H1 (cell line): ENCODE measurements around the gene KCNQ2. TPM values are rescaled to one million over a fixed set of nuclear protein-coding genes. Genes with fewer than 3 reads are reported as not detected.

Source experiments
- CTCF ChIA-PET: fragments of 300-600 bp; sonication (Branson Sonifier 250); formaldehyde crosslinking; loops from one replicate; lab custom pipeline; 2021; ENCODE audit not compliant: partially characterized antibody; lab: Charles Lee
- POLR2A ChIA-PET: fragments of 300-600 bp; sonication (Branson Sonifier 250); formaldehyde crosslinking; loops from one replicate; lab custom pipeline; 2021; ENCODE audit warnings: inconsistent platforms; ENCODE audit not compliant: partially characterized antibody; lab: Charles Lee
- DNase-seq, 2 experiments: peaks; one replicate each; pipeline versions ENCODE4 v3.0.0 to v3.0.0-alpha.2; 2010 to 2022; ENCODE audit warnings: low spot score in 2 of 2, low read depth in 1 of 2, mixed read lengths in 1 of 2
- FAIRE-seq: peaks from 2 replicates; lab custom pipeline; 2011; peaks lifted over from hg19 to GRCh38; lab: Jason Lieb, UNC
- H2AFZ ChIP-seq: 2 replicates; pipeline ENCODE4 v1.8.1; 2012; ENCODE audit warnings: low read length, inconsistent platforms
- H2AK5ac ChIP-seq: 2 replicates; pipeline ENCODE4 v1.6.1; 2013; ENCODE audit warnings: low read depth, low read length
- H2BK120ac ChIP-seq: replicated peaks from 2 replicates; pipeline ENCODE3; 2013; ENCODE audit warnings: low read depth, low read length, inconsistent platforms
- H2BK12ac ChIP-seq: 2 replicates; pipeline ENCODE4 v1.6.1; 2013; ENCODE audit warnings: low read depth, low read length
- H2BK15ac ChIP-seq: 2 replicates; pipeline ENCODE4 v1.6.1; 2013; ENCODE audit warnings: low read length
- H2BK20ac ChIP-seq: 2 replicates; pipeline ENCODE4 v1.6.1; 2013; ENCODE audit warnings: low read length
- H2BK5ac ChIP-seq: 2 replicates; pipeline ENCODE4 v1.6.1; 2013; ENCODE audit warnings: low read depth, low read length
- H3K14ac ChIP-seq: 2 replicates; pipeline ENCODE4 v1.6.1; 2013; ENCODE audit warnings: inconsistent platforms; ENCODE audit not compliant: insufficient read length
- H3K18ac ChIP-seq: 2 replicates; pipeline ENCODE4 v1.6.1; 2013; ENCODE audit warnings: low read length; ENCODE audit errors: extremely low read depth
- H3K23ac ChIP-seq: 2 replicates; pipeline ENCODE4 v1.6.1; 2013; ENCODE audit warnings: inconsistent platforms; ENCODE audit not compliant: insufficient read length
- H3K23me2 ChIP-seq: 2 replicates; pipeline ENCODE4 v1.6.1; 2013; ENCODE audit warnings: low read depth, low read length
- H3K27ac ChIP-seq: 2 replicates; pipeline ENCODE4 v1.6.1; 2011; ENCODE audit warnings: low read depth, low read length, inconsistent platforms
- H3K27me3 ChIP-seq, 4 experiments: replicated peaks in 1 of 4; 1 replicate in 1 of 4; 2 replicates in 3 of 4; pipeline versions ENCODE4 v1.6.1 to v1.8.1; 2011 to 2013; ENCODE audit warnings: low read length in 3 of 4, mild to moderate bottlenecking in 3 of 4, inconsistent platforms in 2 of 4, mixed read lengths in 2 of 4, moderate library complexity in 1 of 4; ENCODE audit not compliant: control insufficient read depth in 3 of 4, insufficient read depth in 3 of 4; ENCODE audit errors: extremely low read depth in 1 of 4
- H3K36me3 ChIP-seq, 4 experiments: 2 replicates each; pipeline versions ENCODE4 v1.6.1 to v1.8.1; 2011 to 2013; ENCODE audit warnings: mild to moderate bottlenecking in 4 of 4, low read length in 3 of 4, moderate library complexity in 2 of 4, control low read depth in 1 of 4, inconsistent platforms in 1 of 4; ENCODE audit not compliant: insufficient read depth in 4 of 4, control insufficient read depth in 2 of 4
- H3K4ac ChIP-seq: replicated peaks from 2 replicates; pipeline ENCODE3; 2013; ENCODE audit warnings: low read length, low read depth, mixed read lengths, inconsistent platforms; ENCODE audit not compliant: insufficient read length
- H3K4me1 ChIP-seq, 4 experiments: replicated peaks in 1 of 4; 1 replicate in 1 of 4; 2 replicates in 3 of 4; pipeline versions ENCODE4 v1.6.1 to v1.8.1; 2011 to 2013; ENCODE audit warnings: low read length in 3 of 4, inconsistent platforms in 2 of 4, mixed read lengths in 1 of 4; ENCODE audit not compliant: insufficient read depth in 4 of 4, control insufficient read depth in 3 of 4
- H3K4me2 ChIP-seq, 2 experiments: 2 replicates each; pipeline versions ENCODE4 v1.6.1 to v1.8.1; 2011 to 2013; ENCODE audit warnings: low read depth in 2 of 2, low read length in 2 of 2, control low read depth in 1 of 2, inconsistent platforms in 1 of 2, mild to moderate bottlenecking in 1 of 2; ENCODE audit not compliant: insufficient read depth in 1 of 2
- H3K4me3 ChIP-seq, 4 experiments: fragments of 200-600, 300-600 bp in 1 of 4; sonication (generic), shearing (Covaris generic), sonication (Bioruptor Twin) in 1 of 4; 2 replicates each; pipeline versions ENCODE4 v1.5.1 to v1.8.1; 2011 to 2016; ENCODE audit warnings: low read length in 4 of 4, low read depth in 3 of 4, control low read depth in 2 of 4, inconsistent platforms in 2 of 4, mild to moderate bottlenecking in 2 of 4, mixed read lengths in 1 of 4, moderate library complexity in 1 of 4; ENCODE audit not compliant: insufficient read depth in 2 of 4; ENCODE audit errors: extremely low read depth in 1 of 4
- H3K56ac ChIP-seq: replicated peaks from 2 replicates; pipeline ENCODE3; 2013; ENCODE audit warnings: low read depth, mild to moderate bottlenecking, mixed read lengths, low read length, inconsistent platforms; ENCODE audit not compliant: insufficient read length
- H3K79me1 ChIP-seq: 2 replicates; pipeline ENCODE4 v1.6.1; 2013; ENCODE audit warnings: low read depth, low read length, control low read depth
- H3K79me2 ChIP-seq, 2 experiments: 2 replicates each; pipeline versions ENCODE4 v1.6.1 to v1.8.1; 2012 to 2013; ENCODE audit warnings: low read length in 2 of 2, mild to moderate bottlenecking in 2 of 2, inconsistent platforms in 1 of 2; ENCODE audit not compliant: insufficient read depth in 2 of 2, control insufficient read depth in 1 of 2
- H3K9ac ChIP-seq, 4 experiments: replicated peaks in 1 of 4; 1 replicate in 1 of 4; 2 replicates in 3 of 4; pipeline versions ENCODE4 v1.6.1 to v1.8.1; 2011 to 2013; ENCODE audit warnings: low read depth in 3 of 4, low read length in 3 of 4, control low read depth in 2 of 4, mild to moderate bottlenecking in 2 of 4, moderate library complexity in 2 of 4, inconsistent platforms in 1 of 4; ENCODE audit errors: extremely low read depth in 1 of 4
- H3K9me3 ChIP-seq, 2 experiments: 2 replicates each; pipeline versions ENCODE4 v1.6.1 to v1.8.1; 2012 to 2013; ENCODE audit warnings: mild to moderate bottlenecking in 2 of 2, moderate library complexity in 2 of 2, control low read depth in 1 of 2, inconsistent platforms in 1 of 2, low read depth in 1 of 2, low read length in 1 of 2, mixed read lengths in 1 of 2; ENCODE audit not compliant: insufficient read depth in 2 of 2
- H4K20me1 ChIP-seq, 2 experiments: replicated peaks in 1 of 2; 2 replicates each; pipeline versions ENCODE3 to v1.8.1; 2011 to 2013; ENCODE audit warnings: inconsistent platforms in 2 of 2, low read length in 2 of 2, mild to moderate bottlenecking in 1 of 2; ENCODE audit not compliant: insufficient read depth in 2 of 2, control insufficient read depth in 1 of 2
- H4K5ac ChIP-seq: 2 replicates; pipeline ENCODE4 v1.6.1; 2013; ENCODE audit warnings: low read length, low read depth, mixed read lengths, inconsistent platforms; ENCODE audit not compliant: insufficient read length
- H4K8ac ChIP-seq: 2 replicates; pipeline ENCODE4 v1.8.0; 2013; ENCODE audit warnings: mild to moderate bottlenecking, moderate library complexity, low read length, inconsistent platforms; ENCODE audit not compliant: insufficient read depth; ENCODE audit errors: extremely low read depth
- H4K91ac ChIP-seq: replicated peaks from 2 replicates; pipeline ENCODE3; 2013; ENCODE audit warnings: low read length, mixed read lengths, inconsistent platforms; ENCODE audit not compliant: insufficient read length
- CTCF ChIP-seq, 3 experiments: IDR thresholded peaks; 1 replicate in 2 of 3; 2 replicates in 1 of 3; pipeline versions ENCODE4 v1.5.1 to v1.6.1; 2011; ENCODE audit warnings: low read length in 3 of 3, mild to moderate bottlenecking in 3 of 3, inconsistent platforms in 2 of 3, low read depth in 1 of 3, moderate library complexity in 1 of 3; ENCODE audit not compliant: insufficient read depth in 1 of 3; ENCODE audit errors: control extremely low read depth in 1 of 3
- SP4 ChIP-seq: IDR thresholded peaks from 2 replicates; pipeline ENCODE4 v1.6.1; 2012; ENCODE audit warnings: low read length, inconsistent platforms
- WGBS, 2 experiments: shearing (Covaris generic) in 1 of 2; methylation state at CpG; one replicate each; pipeline versions ENCODE4 v1.1.6 to v1.1.7; 2013 to 2015; ENCODE audit warnings: low lambda C conversion rate in 2 of 2, mixed read lengths in 2 of 2, inconsistent platforms in 1 of 2, low coverage in 1 of 2, missing lambda C conversion rate in 1 of 2; ENCODE audit not compliant: insufficient replicate concordance in 2 of 2, insufficient coverage in 1 of 2, insufficient read length in 1 of 2; ENCODE audit errors: extremely low coverage in 1 of 2, missing lambda C conversion rate in 1 of 2; 5-methylcytosine and 5-hydroxymethylcytosine counted together
- polyA plus RNA-seq, 7 experiments: library from polyadenylated mRNA; depleted of rRNA in 3 of 7; stranded (reverse) in 5 of 7; unstranded in 2 of 7; fragments of >200 nt in 5 of 7; fragments of 200-250 nt in 2 of 7; gene quantifications; 1 replicate in 5 of 7; 2 replicates in 1 of 7; 4 replicates in 1 of 7; pipeline versions ENCODE4 v1.2.1 to v1.2.3, GENCODE V29; 2011 to 2013; ENCODE audit warnings: missing spikeins in 2 of 7, mixed read lengths in 2 of 7
- total RNA-seq: library from RNA; stranded (reverse); fragmentation: NEBNext Ultra II Directional; extraction: Animal tissue kit (Norgen Biotek cat#: 25700); gene quantifications from 2 replicates; pipeline ENCODE4 v1.2.1, GENCODE V29; 2021

Gene KCNQ2
- total and polyA plus RNA-seq, 2 of the 8 experiments (the other 6 are each of a cell fraction or from before 2014, with no cell fraction given), result 82.6 to 243 TPM

GRCh38 chr20:63477061-63477616, 4.7 kb upstream of the KCNQ2 start:
- Histone ChIP-seq H2BK120ac (peak overlapping the region; percentile 33), H3K4me3 (no peak overlapping the region), H3K56ac (no peak overlapping the region), H3K9me3 (no peaks in the 10 kb centered on the region), H3K4ac (no peak overlapping the region), H3K36me3 (no peaks in the 10 kb centered on the region), H2AK5ac (no peak overlapping the region), H4K5ac (no peak overlapping the region), H3K79me2 (no peaks in the 10 kb centered on the region), H3K79me1 (no peaks in the 10 kb centered on the region), H2BK5ac (no peak overlapping the region), H2BK20ac (no peak overlapping the region), H3K9ac (no peak overlapping the region), H2BK12ac (0 out of 2 replicates have a peak overlapping the region, but pooled peaks have one; percentile 39), H3K4me1 (peaks cover 0 to 21% (median 9%) of the 10 kb centered on the region in 4 experiments; a peak in 5 of 7 replicates), H3K18ac (no peak overlapping the region; the same call in 1 of the 2 replicates), H2AFZ (no peak overlapping the region), H3K27ac (no peak overlapping the region), H4K91ac (no peak overlapping the region), H4K8ac (no peak overlapping the region), H2BK15ac (no peak overlapping the region), H3K14ac (no peak overlapping the region), H3K23ac (no peak overlapping the region), H3K27me3 (peaks cover 0 to 16% (median 5%) of the 10 kb centered on the region in 4 experiments; a peak in 4 of 7 replicates), H4K20me1 (no peaks in the 10 kb centered on the region), H3K4me2 (peak overlapping the region in 1 of 2 experiments; percentile 1; a peak in 1 of 4 replicates), H3K23me2 (no peaks in the 10 kb centered on the region; the same call in 1 of the 2 replicates)
- 67% methylated on average over 21 of the region's 21 CpGs; no CpG with 5 or more reads in 1 of the 2 experiments for WGBS, 2 experiments
- DNase-seq (no peak), FAIRE-seq (peak; percentile 28)
- ChIA-PET POLR2A (interaction anchor here (0.6 to 3.1 kb wide), 7 partner anchors 10 to 393 kb away, joined by 3 to 10 read pairs (median 6); partner anchors contain the start of genes PPDPF, PTK6 and ZBTB46), CTCF (interaction anchor here (0.6 to 3.1 kb wide), 17 partner anchors 9 to 318 kb away, joined by 3 to 15 read pairs (median 4); no protein-coding TSS in a partner anchor)
- TF ChIP-seq CTCF (IDR thresholded peaks at IDR 0.05; ENCODE audit: control extremely low read depth in 1 of 3, insufficient read depth in 1 of 3, low read depth in 1 of 3, low read length in 3 of 3), result peak in 1 of 3 experiments; percentile 27; a peak in 1 of 4 replicates
- TF ChIP-seq SP4, result no peak
